Measurements from ENCODE around the gene TWSG1.

The TWSG1 gene

DNA sequence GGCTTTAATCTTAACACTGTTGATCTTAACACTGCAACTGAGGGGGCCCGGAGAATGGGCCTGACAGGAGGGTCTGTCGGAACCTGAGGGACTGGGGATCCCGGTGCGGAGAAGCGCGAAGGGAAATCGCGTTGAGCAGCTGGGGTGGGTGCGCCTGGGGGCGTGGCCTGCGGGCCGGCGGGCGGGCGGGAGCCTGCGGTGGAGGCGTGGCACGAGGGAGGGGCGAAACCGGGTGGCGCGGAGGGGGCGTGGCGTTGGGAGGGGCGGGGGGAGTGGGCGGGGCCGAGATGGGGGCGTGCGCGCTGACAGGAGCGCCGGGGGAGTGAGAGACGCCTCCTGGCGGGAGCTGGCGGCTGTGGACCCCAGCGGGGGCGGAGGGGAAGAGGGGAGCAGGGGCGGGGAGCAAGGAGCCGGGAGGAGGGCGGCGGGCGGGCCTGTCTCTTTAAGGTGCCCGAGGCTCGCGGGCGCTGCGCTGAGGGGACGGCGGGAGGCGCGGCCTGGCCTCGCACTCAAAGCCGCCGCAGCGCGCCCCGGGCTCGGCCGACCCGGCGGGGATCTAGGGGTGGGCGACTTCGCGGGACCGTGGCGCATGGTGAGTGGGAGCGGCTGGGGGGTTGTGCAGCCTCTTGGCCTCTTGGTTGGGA, at the start of gene TWSG1:
Gene TWSG1 (plus strand): TSS at position 445 of the 644 bp plus-strand sequence. CDS start 2,457 bp downstream, outside the sequence.
- DNase-seq = peak; percentile 97

DNA sequence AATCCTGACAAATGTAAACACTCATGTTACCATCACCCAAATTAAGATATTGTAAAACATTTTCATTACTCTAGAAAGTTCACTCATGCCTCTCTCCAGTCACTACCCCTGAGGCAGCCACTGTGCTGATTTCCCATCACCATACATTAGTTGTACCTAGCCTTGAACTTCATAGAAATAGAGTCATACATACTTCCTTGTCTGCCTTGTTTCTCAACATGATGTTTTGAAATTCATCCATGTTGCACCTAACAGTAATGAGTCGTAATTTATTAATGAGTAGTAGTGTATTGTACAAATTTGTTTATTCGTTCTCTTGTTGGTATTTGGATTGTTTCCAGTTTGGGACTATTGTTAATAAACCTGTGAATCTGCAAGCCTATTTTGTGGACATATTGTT, 49.0 kb upstream of the TWSG1 start:
- DNase-seq = no peak

DNA sequence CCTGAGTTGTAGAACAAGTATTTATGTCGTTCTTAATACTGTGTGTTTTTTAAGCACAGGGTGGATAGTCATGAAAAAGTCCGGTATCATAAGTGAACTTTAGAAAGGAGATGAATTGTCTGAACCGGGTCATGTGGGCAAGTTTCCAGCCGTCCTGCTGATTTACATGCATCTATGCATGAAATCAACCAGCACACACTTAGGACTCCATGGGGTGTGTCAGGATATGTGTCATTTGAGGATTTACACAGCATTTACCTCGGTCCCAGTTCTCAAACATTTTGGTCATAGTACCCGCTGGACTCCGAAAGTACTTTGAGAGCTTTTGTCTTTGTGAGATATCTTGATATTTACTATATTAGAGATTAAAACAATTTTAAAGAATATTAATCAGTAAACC, 47.5 kb upstream of the TWSG1 start:
- no peak for DNase-seq

DNA sequence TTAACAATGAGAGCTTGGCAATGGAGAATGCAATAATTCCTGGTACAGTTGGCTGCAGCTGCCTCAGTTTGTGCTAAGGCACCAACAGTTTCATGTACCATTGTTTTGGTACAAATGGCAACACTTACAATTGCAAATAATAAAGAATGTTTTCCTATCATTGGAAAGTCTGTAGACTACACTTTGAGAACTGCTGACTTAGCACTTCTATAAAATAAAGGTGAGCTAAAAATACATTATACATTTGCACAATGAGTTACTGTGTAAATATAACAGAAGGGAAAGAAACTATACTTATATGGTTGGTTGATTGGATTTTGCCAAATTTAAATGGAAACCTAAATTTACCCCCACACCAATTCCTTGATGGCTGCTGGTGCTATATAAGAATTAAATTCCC, 44.9 kb upstream of the TWSG1 start:
- no peak for DNase-seq

DNA sequence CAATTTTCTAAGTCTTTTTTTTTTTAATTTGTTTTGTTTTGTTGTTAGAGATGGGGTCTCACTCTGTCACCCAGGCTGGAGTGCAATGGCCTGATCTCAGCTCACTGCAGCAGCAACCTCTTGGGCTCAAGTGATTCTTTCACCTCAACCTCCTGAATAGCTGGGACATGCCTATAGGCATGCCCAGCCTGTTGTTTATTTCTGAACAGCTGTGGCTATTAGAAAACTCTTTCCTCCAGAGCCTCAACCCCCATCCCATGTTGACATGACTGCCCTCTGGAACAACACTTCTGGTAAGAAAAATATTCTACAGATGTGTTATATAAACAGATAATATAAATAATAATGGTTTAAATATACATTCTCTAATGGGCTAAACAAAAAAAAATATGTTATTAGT, 44.4 kb upstream of the TWSG1 start:
- no peak for DNase-seq

DNA sequence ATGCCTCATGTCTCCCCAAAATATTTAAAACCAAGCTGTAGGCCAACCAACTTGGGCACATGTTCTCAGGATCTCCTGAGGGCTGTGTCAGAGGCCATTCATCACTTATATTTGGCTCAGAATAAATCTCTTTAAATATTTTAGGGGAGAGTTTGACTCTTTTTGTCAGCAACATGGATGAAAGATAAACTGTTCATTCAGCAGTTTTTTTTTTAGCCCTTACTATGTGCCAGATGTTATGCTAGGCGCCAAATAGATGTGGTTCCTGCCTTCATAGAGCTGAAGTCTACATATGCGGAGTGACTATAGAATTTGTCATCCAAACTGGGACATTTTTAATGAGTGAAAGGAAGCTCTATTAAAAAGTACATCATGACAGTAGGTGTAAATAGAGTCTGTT, 42.5 kb upstream of the TWSG1 start:
- DNase-seq = no peak

DNA sequence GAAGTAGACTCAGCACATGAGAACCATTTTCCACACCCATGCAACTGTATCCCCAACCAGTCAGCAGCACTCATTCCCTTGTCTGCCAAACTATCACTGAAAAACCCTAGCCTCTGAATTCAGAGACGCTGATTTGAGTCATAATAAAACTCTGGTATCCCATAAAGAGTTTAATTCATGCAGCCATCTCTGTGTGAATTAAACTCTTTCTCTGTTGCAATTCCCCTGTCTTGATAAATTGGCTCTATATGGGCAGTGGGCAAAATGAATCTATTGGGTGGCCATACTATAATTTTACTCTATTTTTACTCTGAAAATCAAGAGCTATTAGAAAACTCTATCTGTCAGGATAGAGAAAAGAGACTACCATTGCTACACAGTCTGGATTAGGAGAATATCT, 40.6 kb upstream of the TWSG1 start:
- no peak for DNase-seq

DNA sequence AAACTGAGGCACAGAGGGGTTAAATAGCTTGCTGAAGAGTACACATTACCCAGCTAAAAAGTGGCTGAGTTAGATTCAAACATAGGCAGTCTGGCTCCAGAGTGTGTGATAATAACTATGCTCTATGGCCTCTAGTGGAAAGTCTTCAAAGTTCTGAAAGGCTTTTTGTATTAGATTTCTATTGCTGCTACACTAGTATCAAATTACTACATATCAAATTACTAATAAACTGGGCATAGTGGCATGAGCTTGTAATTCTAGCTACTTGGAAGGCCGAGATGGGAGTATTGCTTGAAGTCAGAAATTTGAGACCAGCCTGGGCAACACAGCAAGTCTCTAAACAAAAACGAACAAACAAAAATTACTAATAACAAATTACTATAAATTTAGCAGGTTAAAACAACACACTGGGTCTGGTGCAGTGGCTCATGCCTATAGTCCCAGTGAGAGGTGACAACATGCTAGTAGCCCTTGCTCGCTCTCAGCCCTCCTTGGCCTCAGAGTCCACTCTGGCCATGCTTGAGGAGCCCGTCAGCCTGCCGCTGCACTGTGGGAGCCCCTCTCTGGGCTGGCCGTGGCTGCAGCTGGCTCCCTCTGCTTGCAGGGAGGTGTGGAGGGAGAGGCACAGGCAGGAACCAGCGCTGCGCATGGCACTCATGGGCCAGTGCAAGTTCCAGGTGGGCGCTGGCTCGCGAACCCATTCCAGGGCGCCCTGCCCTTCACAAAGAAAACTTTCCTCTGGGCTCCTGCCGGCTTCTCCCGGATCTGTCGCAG, 38.2 kb upstream of the TWSG1 start:
- DNase-seq = peak; percentile 85

DNA sequence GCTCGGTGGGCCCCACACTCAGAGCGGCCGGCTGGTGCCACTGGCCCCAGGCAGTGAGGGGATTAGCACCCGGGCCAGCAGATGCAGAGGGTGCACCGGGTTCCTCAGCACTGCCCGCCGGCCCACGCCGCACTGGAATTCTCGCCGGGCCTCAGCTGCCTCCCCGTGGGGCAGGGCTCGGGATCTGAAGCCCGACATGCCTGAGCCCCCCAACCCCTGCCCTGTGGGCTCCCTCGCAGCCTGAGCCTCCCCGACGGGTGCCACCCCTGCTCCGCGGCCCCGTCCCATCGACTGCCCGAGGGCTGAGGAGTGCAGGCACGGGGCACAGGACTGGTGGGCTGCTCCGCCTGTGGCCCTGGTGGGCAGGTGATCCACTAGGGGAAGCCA, 37.6 kb upstream of the TWSG1 start:
- no peak for DNase-seq

DNA sequence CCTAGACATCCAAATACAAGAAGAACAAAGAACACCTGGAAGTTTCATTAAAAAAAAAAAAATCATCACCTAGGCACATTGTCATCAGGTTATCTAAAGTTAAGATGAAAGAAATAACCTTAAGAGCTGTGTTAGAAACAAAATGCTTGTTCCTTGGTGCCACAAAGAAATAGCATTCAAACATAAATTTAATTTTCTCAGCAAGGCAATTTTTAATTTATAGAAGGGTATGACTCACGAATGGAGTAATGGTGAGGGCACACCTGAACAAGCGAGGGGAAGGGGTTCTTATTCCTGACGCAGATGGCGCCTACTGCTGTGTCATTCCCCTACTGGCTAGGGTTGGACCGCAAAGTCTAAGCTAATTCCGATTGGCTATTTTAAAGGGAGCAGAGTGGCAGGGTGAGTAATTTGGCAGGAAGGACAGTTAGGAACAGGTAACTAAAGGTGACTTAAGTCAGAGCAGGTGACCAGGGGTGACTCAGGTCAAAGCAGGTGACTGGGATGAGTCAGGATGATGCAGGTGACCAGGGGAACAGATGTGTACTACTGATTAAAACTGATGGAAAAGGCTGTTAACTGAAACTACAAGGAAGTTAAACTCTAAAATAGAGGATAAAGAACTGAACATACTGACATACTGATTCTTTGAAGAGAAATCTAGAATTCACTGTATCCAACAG, 30.0 kb upstream of the TWSG1 start:
- DNase-seq = no peak

DNA sequence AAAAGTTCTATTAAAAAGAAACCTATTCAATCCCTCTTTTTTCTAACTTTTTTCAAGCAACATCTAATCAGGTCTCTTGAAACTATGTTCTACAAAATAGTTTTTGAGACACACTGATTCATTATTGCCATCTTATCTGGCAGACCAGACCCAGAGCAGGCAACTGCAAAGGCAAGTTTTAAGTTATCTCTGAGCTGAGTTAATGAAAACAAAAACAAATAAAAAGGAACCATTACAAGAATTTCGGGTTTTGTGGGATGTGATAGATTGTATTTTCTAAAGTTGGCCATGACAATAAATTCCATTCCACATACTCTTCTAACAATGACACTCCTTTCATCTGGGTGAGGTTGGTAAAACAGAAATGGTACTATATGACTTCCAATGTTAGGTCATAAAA, 15.2 kb upstream of the TWSG1 start:
- no peak for DNase-seq

DNA sequence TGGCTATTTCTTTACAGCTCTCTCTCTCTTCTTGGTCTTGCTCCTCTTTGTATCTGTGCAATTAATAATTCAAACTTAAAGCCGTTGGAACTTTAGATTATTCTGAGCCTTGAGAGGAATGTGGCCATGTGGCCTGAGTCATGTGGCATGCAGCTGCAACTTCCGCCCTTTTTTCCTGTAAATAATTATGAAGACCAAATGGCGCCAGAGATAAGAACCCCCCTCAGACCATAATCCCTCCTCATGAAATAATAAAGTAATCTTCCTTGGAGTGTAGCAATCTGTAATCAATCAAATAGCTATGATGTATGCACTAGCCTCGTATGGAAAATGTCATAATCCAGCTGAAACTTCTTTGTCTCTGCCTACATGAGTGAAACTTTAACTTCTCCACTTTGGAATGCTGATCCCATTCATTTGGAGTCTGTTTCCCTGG, 13.5 kb upstream of the TWSG1 start:
- no peak for DNase-seq

DNA sequence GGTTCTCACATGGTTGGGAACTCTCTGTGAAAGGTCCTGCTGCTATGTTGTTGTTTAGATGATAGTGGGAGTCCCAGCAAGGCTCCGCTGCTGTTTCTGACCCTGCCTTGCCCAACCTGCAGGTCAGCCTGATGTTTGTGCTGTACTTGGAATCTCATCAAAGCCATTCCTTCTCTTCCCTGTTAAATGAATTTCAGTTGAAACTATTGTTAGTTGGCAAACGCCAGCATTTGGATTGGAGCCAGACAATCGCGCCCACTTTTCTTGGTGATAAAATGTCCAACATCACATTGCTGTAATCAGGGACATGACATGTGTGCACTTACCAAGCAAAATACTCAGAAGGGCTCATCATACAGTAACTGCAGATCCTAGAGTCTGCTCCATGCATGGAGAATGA, 12.8 kb upstream of the TWSG1 start:
- no peak for DNase-seq

DNA sequence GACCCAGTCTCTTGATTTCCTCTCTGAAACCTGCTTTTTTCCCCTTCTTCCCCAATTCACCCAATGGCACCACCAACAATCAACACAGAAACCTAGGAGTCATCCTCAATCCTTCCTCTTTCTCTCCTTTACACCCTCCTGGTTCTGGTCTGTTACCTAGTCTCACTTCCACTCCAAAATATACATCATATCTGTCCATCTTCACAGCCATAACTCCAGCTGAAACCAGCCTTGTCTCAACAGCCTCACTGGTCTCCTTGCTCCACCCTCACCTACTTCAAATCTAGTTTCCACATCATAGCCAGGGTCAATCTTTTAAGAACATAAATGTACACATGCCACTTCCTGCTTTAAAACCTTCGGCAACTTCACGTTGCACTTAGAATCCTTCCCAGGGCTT, 11.8 kb upstream of the TWSG1 start:
- DNase-seq = no peak

DNA sequence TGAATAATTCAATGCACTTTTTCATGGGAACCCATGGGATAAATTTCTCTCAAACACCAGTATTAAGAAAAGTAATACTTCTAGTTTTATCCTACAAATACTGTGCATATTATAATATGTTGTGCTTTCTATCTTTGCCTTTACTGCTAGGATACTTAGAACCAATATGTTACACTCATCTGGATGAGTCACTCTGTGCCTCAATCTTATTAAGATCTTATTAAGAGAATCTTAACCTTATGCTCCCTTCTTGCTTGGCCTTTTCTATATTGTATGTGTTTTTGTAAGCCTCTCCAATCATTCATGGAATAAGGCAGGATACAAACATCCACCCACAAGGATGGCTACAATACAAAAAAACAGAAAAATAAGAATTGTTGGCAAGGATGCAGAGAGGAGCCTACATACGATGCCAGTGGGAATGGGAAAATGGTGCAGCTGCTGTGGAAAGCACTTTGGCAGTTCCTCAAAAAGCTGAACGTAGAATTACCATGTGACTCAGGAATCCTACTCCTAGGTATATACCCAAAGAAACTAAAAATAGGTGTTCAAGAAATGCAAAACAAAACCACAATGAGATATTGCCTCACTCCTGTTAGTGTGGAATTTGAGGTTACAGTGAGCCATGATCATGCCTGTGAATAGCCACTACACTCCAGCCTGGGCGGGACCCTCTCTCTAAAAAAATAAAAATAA, 10.7 kb upstream of the TWSG1 start:
- no peak for DNase-seq

DNA sequence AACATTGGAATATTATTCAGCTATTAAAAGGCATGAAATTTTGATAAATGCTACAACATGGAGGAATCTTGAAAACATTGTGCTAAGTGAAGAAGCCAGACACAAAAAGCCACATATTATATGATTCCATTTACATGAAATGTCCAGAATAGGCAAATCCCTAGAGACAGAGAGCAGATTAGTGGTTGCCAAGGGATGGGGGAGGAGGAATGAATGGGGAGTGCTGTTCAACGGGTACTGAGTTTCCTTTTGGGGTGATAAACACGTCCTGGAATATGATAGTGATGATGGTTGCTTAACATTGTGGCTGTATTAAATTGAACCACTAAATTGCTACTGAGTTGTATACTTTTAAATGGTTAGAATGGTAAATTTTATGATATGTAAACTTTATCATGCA, 8.9 kb upstream of the TWSG1 start:
- no peak for DNase-seq

DNA sequence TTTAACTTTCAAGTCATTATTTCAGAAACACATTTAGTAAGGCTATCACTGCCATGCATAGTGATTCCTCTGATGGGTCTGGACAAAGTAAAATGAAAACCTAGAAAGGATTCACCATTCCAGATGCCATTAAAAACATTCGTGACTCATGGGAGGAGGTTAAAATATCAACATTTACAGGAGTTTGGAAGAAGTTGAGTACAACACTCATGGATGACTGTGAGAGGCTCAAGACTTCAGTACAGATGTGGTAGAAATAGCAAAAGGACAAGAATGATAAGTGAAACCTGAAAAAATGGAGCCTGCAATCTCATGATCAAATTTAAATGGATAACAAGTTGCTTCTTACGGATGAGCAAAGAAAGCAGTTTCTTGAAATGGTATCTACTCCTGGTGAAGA, 5.8 kb upstream of the TWSG1 start:
- no peak for DNase-seq

DNA sequence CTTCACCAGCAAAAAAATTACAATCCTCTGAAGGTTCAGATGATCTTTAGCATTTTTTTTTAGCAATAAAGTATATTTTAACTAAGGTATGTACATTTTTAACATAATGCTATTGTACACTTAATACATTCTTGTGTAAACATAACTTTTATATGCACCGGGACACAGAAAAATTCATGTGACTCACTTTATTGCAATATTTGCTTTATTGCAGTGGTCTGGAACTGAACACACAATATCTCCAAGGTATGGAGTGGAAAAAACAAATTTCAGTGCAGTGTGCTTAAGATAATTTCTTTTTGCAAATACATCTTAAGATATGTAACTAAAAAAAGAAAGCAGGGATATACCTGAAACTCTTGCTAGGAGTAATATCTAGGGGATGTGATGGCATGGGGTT, 5.1 kb upstream of the TWSG1 start:
- DNase-seq = no peak

DNA sequence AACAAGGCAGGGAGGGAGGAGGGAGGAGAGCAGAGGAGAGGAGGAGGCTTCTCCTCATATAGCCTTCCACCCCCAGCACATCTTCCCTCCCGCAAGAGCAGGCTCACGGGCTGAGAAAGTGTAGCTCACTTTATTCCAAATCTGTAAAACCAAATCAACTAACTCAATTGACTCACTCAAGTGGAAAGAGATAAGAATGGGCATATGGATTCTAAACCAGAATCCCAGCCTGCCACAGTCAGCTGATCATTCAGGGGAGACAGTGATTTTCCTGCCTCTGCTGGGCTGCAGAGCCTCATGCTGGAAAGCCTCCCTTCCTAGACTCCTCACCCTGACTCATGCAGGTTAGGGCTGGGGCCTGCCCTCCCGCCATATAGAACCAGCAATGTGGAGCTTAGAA, 4.2 kb upstream of the TWSG1 start:
- no peak for DNase-seq

DNA sequence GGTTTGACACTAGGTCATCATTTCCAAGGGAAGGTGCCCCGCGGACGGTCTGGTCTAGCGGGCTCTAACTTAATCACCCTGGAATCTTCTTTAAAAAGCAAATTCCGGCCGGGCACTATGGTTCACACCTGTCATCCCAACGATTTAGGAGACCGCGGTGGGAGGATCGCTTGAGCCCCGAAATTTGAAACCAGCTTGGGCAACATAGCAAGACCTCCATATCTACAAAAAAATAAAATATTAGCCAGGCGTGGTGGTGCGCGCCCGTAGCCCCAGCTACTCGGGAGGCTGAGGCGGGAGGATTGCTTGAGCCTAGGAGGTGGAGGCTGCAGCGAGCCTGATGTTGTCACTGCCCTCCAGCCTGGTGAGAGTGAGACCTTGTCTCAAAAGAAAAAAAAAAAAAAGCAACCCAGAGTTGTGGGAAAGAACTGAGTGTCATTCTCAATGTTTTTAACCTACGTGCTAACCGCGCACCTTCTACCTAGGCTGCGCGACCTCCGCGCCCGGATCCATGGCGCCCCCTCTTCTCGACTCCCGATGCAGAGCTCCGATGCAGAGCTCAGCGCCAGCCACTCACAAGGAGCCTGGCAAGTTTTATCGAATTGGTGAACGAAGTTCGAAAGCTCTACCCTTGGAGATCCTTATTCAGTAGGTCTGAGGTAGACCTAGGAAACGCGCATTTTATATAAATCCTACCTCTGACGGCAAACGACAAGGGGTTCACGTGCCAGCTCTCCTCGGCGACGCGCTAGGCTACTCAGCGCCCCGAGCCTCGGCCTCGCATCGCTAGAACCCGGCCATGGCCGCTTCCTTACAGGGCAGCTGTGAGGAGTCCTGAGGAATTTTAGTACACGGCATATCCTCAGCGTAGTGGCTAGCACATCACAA, 888 bp upstream of the TWSG1 start:
- peak; percentile 65 for DNase-seq

DNA sequence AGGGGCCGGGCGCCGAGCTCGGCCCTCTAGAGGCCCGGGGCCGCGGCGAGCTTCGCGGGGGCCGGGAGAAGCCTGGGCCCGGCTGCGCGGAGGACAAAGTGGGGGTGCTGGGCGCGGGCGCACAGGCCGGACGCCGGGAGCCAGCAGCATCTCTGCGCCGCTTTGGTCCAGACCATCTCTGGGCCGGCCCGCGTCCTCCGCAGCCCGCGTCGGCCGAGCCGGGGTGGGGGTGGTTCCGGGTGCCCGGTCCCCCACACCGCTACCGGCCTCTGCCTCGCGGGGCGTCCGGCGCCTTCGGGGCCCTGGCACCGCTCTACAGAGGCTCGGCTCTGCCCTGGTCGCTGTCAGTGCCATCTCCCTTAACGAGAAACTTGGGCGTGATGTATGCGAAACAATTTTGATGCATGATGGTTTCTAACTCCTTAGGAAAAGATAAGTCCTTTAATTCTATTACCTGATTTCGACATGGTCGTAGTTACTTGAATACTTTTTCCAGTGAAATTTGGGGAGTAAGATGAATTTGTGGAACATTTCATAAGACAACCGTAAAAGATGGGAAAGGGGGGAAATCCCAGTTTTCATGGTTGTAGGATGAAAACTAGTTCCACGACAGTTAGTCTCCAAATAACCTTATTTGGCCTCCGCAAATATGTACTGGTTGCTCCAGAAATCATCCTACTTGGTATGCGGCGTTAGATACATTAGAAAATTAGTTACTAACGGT, 562 bp downstream of the TWSG1 start:
- peak; percentile 59 for DNase-seq

DNA sequence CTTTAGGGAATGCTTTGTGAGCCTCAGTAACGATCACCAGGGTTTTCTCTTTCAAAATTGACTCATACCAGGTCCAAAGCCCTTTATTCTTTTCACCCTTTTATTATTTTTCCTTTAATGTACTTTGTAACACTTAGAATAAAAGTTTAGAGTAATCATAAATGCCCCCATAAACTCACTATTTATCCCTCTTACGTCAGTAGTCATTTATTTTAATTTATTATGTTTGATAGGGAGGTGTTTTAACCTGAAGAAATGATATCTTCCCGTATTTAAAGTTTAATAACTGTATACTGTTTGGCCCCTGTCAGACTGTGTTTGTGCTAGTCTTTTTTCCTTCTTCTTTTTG, 1.1 kb downstream of the TWSG1 start:
- no peak for DNase-seq
